K562 (cell line): ENCODE measurements around the gene RGS14. TPM values are rescaled to one million over a fixed set of nuclear protein-coding genes. Genes with fewer than 3 reads are reported as not detected.

Experiments used
- ATF3 ChIP-seq, 2 experiments: fragments of 450-650 bp in 1 of 2; sonication (generic) in 1 of 2; formaldehyde crosslinking in 1 of 2; IDR thresholded peaks in 1 of 2; conservative IDR thresholded peaks in 1 of 2; 2 replicates each; pipeline versions ENCODE4 v1.6.1 to v1.8.1; 2016 to 2023; ENCODE audit warnings: mild to moderate bottlenecking in 2 of 2, moderate library complexity in 2 of 2, inconsistent platforms in 1 of 2, missing genetic modification reagents in 1 of 2
- COPS2 ChIP-seq: fragments of 450-650 bp; conservative IDR thresholded peaks from 2 replicates; pipeline ENCODE4 v1.6.1; 2016; ENCODE audit warnings: mild to moderate bottlenecking, moderate library complexity
- EZH2 ChIP-seq: IDR thresholded peaks from 2 replicates; pipeline ENCODE4 v1.6.1; 2012; ENCODE audit warnings: low read depth, mild to moderate bottlenecking, inconsistent platforms, low read length, borderline replicate concordance
- HDAC8 ChIP-seq: fragments of 450-650 bp; IDR thresholded peaks from 2 replicates; pipeline ENCODE4 v1.6.1; 2016; ENCODE audit warnings: mild to moderate bottlenecking, missing genetic modification characterization, moderate library complexity, missing compliant biosample characterization
- NFE2 ChIP-seq: IDR thresholded peaks from 2 replicates; pipeline ENCODE4 v1.6.1; 2014; ENCODE audit warnings: antibody characterized with exemption, low read depth
- SRSF7 ChIP-seq: fragments of 200-400 bp; formaldehyde crosslinking; optimal IDR thresholded peaks from 2 replicates; pipeline ENCODE3; 2017; ENCODE audit warnings: mild to moderate bottlenecking, low read depth, low read length
- STAG1 ChIP-seq: sonication (generic); formaldehyde crosslinking; IDR thresholded peaks from 2 replicates; pipeline ENCODE4 v1.5.0; 2020; ENCODE audit warnings: missing genetic modification reagents, borderline replicate concordance
- TBL1XR1 ChIP-seq, 2 experiments: IDR thresholded peaks; 2 replicates each; pipeline ENCODE4 v1.6.1; 2012; ENCODE audit warnings: improper control_type of control experiment in 2 of 2, low read length in 2 of 2, mild to moderate bottlenecking in 1 of 2
- ZNF318 ChIP-seq, 2 experiments: fragments of 450-650 bp; IDR thresholded peaks; 2 replicates each; pipeline ENCODE4 v1.6.1; 2016; ENCODE audit warnings: mild to moderate bottlenecking in 2 of 2, borderline replicate concordance in 1 of 2, low read depth in 1 of 2, moderate library complexity in 1 of 2
- ZNF324 ChIP-seq: fragments of 250-450 bp; sonication (Bioruptor Pico); IDR thresholded peaks from 2 replicates; pipeline ENCODE4 v1.4.0; 2020; ENCODE audit warnings: mild to moderate bottlenecking
- ZNF41 ChIP-seq: fragments of 250-450 bp; sonication (Bioruptor Pico); conservative IDR thresholded peaks from 2 replicates; pipeline ENCODE4 v1.4.0; 2020; ENCODE audit warnings: mild to moderate bottlenecking
- ZNF512 ChIP-seq: IDR thresholded peaks from 2 replicates; pipeline ENCODE4 v1.6.1; 2016; ENCODE audit warnings: missing genetic modification characterization, missing compliant biosample characterization
- ZNF639 ChIP-seq, 2 experiments: fragments of 200-800 bp in 1 of 2; sonication (Bioruptor generic) in 1 of 2; sonication (generic) in 1 of 2; formaldehyde crosslinking in 1 of 2; IDR thresholded peaks in 1 of 2; conservative IDR thresholded peaks in 1 of 2; 2 replicates each; pipeline versions ENCODE4 v1.5.0 to v1.6.1; 2016 to 2020; ENCODE audit warnings: missing compliant biosample characterization in 1 of 2, missing genetic modification characterization in 1 of 2, missing genetic modification reagents in 1 of 2
- polyA plus RNA-seq, 8 experiments: library from polyadenylated mRNA; depleted of rRNA in 4 of 8; stranded (reverse) in 5 of 8; unstranded in 3 of 8; fragments of >200 nt; fragmentation: Nextera tagmentation in 2 of 8; fragmentation: Illumina TruSeq in 1 of 8; extraction: Ambion mirVana in 2 of 8; extraction: Trizol in 1 of 8; gene quantifications; 2 replicates each; pipeline versions ENCODE4 v1.2.1 to v1.2.3, GENCODE V29; 2011 to 2014; ENCODE audit warnings: inconsistent platforms in 1 of 8, missing spikeins in 1 of 8
- total RNA-seq, 7 experiments: library from RNA; depleted of rRNA in 6 of 7; stranded (reverse); fragments of >200 nt in 6 of 7; fragmentation: Illumina TruSeq in 2 of 7; extraction: Trizol in 2 of 7; gene quantifications; 2 replicates each; pipeline versions ENCODE4 v1.2.1 to v1.2.3, GENCODE V29; 2011 to 2021; ENCODE audit warnings: low replicate concordance in 1 of 7

RGS14 gene
- total and polyA plus RNA-seq, 9 of the 15 experiments (the other 6 are each of a cell fraction or from before 2014, with no cell fraction given): 0.28 to 75.9 (median 34.5) TPM

- TF ChIP-seq ZNF318 (IDR thresholded peaks at IDR 0.05; ENCODE audit: borderline replicate concordance in 1 of 2, low read depth in 1 of 2) (no peak), SRSF7 (no peak), ZNF324 (CRISPR knock-in tag) (no peak), TBL1XR1 (IDR thresholded peaks at IDR 0.05; ENCODE audit: low read length in 2 of 2) (no peak), ZNF41 (CRISPR knock-in tag) (no peak), EZH2 (no peak), ZNF512 (no peak), COPS2 (no peak), STAG1 (CRISPR knock-in tag) (no peak), HDAC8 (tag) (no peak), ZNF639 (CRISPR knock-in tag; conservative IDR thresholded peaks at IDR 0.05 in 1 of 2, IDR thresholded peaks at IDR 0.05 in 1 of 2) (no peak), NFE2 (peak; percentile 27; the same call in 1 of the 2 replicates), ATF3 (IDR thresholded peaks at IDR 0.05) (no peak; the same call in 1 of the 2 replicates), ATF3 (CRISPR knock-in tag; conservative IDR thresholded peaks at IDR 0.05) (peak; percentile 90)
Observed at GRCh38 chr5:177311723-177312648, 45.7 kb upstream of the RGS14 start, which contains the start of gene MXD3 (continued).
